Keratinocyte (primary cell): ENCODE measurements around the gene EXOC3L1. TPM values are rescaled to one million over a fixed set of nuclear protein-coding genes. Genes with fewer than 3 reads are reported as not detected.

Experiments
- DNase-seq: peaks from one replicate; pipeline ENCODE4 v3.0.0-alpha.2; 2011; ENCODE audit warnings: low read depth, missing footprints, low spot score
- FAIRE-seq: peaks from 2 replicates; lab custom pipeline; 2011; peaks lifted over from hg19 to GRCh38; lab: Jason Lieb, UNC
- H2AFZ ChIP-seq: 2 replicates; pipeline ENCODE4 v1.6.0; 2012; ENCODE audit warnings: low read length, control low read depth, inconsistent platforms; ENCODE audit not compliant: control insufficient read depth
- H3K27ac ChIP-seq: 2 replicates; pipeline ENCODE4 v1.5.1; 2011; ENCODE audit warnings: low read length; ENCODE audit not compliant: control insufficient read depth, insufficient read depth
- H3K27me3 ChIP-seq: 3 replicates; pipeline ENCODE4 v1.6.0; 2011; ENCODE audit warnings: low read length; ENCODE audit not compliant: control insufficient read depth, insufficient read depth; ENCODE audit errors: extremely low read depth
- H3K36me3 ChIP-seq, 2 experiments: 2 replicates in 1 of 2; 3 replicates in 1 of 2; pipeline ENCODE4 v1.5.1; 2011; ENCODE audit warnings: low read length in 2 of 2, mild to moderate bottlenecking in 1 of 2; ENCODE audit not compliant: control insufficient read depth in 2 of 2, insufficient read depth in 2 of 2; ENCODE audit errors: extremely low read depth in 1 of 2
- H3K4me1 ChIP-seq: 3 replicates; pipeline ENCODE4 v1.5.1; 2011; ENCODE audit warnings: low read length; ENCODE audit not compliant: control insufficient read depth, insufficient read depth; ENCODE audit errors: extremely low read depth
- H3K4me2 ChIP-seq: 3 replicates; pipeline ENCODE4 v1.6.0; 2011; ENCODE audit warnings: low read depth, low read length; ENCODE audit not compliant: control insufficient read depth, insufficient read depth; ENCODE audit errors: extremely low read depth
- H3K4me3 ChIP-seq, 3 experiments: fragments of 200-600 bp in 1 of 3; sonication (generic) in 1 of 3; 2 replicates in 2 of 3; 3 replicates in 1 of 3; pipeline ENCODE4 v1.5.1; 2011 to 2016; ENCODE audit warnings: low read length in 3 of 3, mild to moderate bottlenecking in 3 of 3, control low read depth in 2 of 3, inconsistent platforms in 1 of 3, low read depth in 1 of 3, mixed read lengths in 1 of 3, mixed run types in 1 of 3, moderate library complexity in 1 of 3; ENCODE audit not compliant: control insufficient read depth in 2 of 3, insufficient read depth in 2 of 3; ENCODE audit errors: extremely low read depth in 1 of 3
- H3K79me2 ChIP-seq: 2 replicates; pipeline ENCODE4 v1.6.0; 2012; ENCODE audit warnings: low read length; ENCODE audit not compliant: control insufficient read depth, insufficient read depth
- H3K9ac ChIP-seq: 3 replicates; pipeline ENCODE4 v1.6.0; 2011; ENCODE audit warnings: low read length; ENCODE audit not compliant: control insufficient read depth, insufficient read depth; ENCODE audit errors: extremely low read depth
- H3K9me1 ChIP-seq: 3 replicates; pipeline ENCODE4 v1.6.0; 2011; ENCODE audit warnings: low read length; ENCODE audit not compliant: control insufficient read depth, insufficient read depth; ENCODE audit errors: extremely low read depth
- H3K9me3 ChIP-seq: 2 replicates; pipeline ENCODE4 v1.5.1; 2012; ENCODE audit warnings: low read depth, low read length; ENCODE audit not compliant: control insufficient read depth
- H4K20me1 ChIP-seq: 3 replicates; pipeline ENCODE4 v1.6.0; 2011; ENCODE audit warnings: low read length; ENCODE audit not compliant: control insufficient read depth, insufficient read depth; ENCODE audit errors: extremely low read depth
- EZH2 ChIP-seq: IDR thresholded peaks from one replicate; pipeline ENCODE4 v1.6.1; 2012; ENCODE audit warnings: inconsistent platforms, mild to moderate bottlenecking, low read length, moderate library complexity
- dilution Hi-C: fragments of 300-500 bp; cut with MboI; formaldehyde crosslinking; loops from one replicate; pipeline ENCODE4 v1.7.0; 2020; ENCODE audit warnings: low sequenced_read_pairs; ENCODE audit not compliant: extremely low pct_ligation_motif_present
- polyA plus RNA-seq, 5 experiments: library from polyadenylated mRNA; depleted of rRNA in 3 of 5; stranded (reverse) in 3 of 5; stranded (forward) in 1 of 5; unstranded in 1 of 5; fragments of >200 nt; gene quantifications; 1 replicate in 1 of 5; 2 replicates in 3 of 5; 3 replicates in 1 of 5; pipeline versions ENCODE4 v1.2.1 to v1.2.3, GENCODE V29; 2011 to 2012; ENCODE audit warnings: missing spikeins in 2 of 5, low read depth in 1 of 5, low replicate concordance in 1 of 5
- TF ChIP-seq, protein P1 (sequence below), 3 experiments: IDR thresholded peaks in 1 of 3; conservative IDR thresholded peaks in 1 of 3; optimal IDR thresholded peaks in 1 of 3; 2 replicates in 2 of 3; 3 replicates in 1 of 3; pipeline versions ENCODE3 to v1.5.1; 2011; ENCODE audit warnings: low read length in 3 of 3, mild to moderate bottlenecking in 3 of 3, moderate library complexity in 2 of 3, control low read depth in 1 of 3, inconsistent platforms in 1 of 3; ENCODE audit not compliant: insufficient read depth in 2 of 3; ENCODE audit errors: extremely low read depth in 1 of 3

Gene EXOC3L1
- polyA plus RNA-seq, 1 donor (not counting 4 experiments of a cell fraction or from before 2014, with no cell fraction given): not detected

DNA sequence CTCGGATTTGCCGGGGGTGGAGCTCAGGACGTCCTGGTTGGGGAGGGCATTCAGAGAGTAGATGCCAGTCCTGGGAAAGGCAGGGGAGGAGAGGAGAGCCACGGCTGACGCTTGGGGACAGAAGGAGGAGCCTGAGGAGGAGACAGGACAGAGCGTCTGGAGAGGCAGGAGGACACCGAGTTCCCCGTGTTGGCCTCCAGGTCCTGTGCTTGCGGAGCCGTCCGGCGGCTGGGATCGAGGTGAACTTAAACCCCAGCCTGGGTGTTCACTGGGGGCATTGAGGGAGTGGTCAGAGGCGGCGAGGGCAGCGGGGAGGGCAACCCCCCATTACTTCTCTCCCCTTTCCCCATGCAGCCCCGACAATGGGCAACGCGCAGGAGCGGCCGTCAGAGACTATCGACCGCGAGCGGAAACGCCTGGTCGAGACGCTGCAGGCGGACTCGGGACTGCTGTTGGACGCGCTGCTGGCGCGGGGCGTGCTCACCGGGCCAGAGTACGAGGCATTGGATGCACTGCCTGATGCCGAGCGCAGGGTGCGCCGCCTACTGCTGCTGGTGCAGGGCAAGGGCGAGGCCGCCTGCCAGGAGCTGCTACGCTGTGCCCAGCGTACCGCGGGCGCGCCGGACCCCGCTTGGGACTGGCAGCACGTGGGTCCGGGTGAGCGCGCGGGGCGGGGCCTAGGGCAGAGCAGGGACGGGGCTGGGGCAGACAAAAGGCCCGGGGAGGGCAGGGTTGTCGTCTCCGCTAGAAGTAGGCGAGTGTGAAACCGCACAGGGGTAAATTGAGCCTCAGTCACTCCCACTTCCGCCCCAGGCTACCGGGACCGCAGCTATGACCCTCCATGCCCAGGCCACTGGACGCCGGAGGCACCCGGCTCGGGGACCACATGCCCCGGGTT, 15.9 kb downstream of the EXOC3L1 start:
- DNase-seq: no peak

DNA sequence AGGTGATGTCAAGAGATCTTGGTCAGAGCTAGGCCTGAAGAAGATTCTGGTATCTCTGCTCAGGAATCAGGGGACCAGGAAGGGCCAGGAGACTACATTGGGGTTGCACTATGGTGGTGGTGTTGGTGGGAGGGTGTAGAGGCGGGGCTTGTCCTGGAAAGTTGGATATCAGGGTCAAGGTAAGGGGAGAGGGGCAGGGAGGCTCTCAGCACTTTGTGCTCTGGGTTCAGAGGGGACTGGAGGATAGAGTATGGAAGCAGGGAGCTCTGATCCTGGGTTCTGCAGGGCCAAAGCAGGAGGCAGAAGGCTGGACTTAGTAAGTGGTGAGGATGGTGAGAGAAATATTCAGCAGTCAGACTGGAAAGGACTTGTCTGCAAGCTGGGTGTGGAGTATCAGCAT, 16.6 kb downstream of the EXOC3L1 start:
- Histone ChIP-seq H3K4me3 (peak overlapping the region; percentile 43 to 66 (median 55)), H3K27me3 (no peaks in the 10 kb centered on the region), H3K9me3 (no peaks in the 10 kb centered on the region), H3K36me3 (no peaks in the 10 kb centered on the region), H3K9ac (peak overlapping the region; percentile 66), H3K27ac (no peak overlapping the region), H2AFZ (peak overlapping the region; percentile 71), H3K4me1 (peaks cover 43% of the 10 kb centered on the region), H3K9me1 (no peaks in the 10 kb centered on the region), H3K4me2 (peak overlapping the region; percentile 90), H4K20me1 (no peaks in the 10 kb centered on the region), H3K79me2 (no peaks in the 10 kb centered on the region)
- no peak for FAIRE-seq
- TF ChIP-seq, protein P1, sequence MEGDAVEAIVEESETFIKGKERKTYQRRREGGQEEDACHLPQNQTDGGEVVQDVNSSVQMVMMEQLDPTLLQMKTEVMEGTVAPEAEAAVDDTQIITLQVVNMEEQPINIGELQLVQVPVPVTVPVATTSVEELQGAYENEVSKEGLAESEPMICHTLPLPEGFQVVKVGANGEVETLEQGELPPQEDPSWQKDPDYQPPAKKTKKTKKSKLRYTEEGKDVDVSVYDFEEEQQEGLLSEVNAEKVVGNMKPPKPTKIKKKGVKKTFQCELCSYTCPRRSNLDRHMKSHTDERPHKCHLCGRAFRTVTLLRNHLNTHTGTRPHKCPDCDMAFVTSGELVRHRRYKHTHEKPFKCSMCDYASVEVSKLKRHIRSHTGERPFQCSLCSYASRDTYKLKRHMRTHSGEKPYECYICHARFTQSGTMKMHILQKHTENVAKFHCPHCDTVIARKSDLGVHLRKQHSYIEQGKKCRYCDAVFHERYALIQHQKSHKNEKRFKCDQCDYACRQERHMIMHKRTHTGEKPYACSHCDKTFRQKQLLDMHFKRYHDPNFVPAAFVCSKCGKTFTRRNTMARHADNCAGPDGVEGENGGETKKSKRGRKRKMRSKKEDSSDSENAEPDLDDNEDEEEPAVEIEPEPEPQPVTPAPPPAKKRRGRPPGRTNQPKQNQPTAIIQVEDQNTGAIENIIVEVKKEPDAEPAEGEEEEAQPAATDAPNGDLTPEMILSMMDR (optimal IDR thresholded peaks at IDR 0.05 in 1 of 3, IDR thresholded peaks at IDR 0.05 in 1 of 3, conservative IDR thresholded peaks at IDR 0.05 in 1 of 3; ENCODE audit: extremely low read depth in 1 of 3, insufficient read depth in 2 of 3, low read length in 3 of 3): no peak
- no peak for TF ChIP-seq EZH2
- dilution Hi-C loops: no loop called here
- DNase-seq: no peak

More for the DNA sequence above, 15.9 kb downstream of the EXOC3L1 start:
- H3K9me1 ChIP-seq: no peaks in the 10 kb centered on the region
- no peaks in the 10 kb centered on the region for H3K27me3 ChIP-seq
- peak overlapping the region; percentile 71 for H2AFZ ChIP-seq
- H3K27ac ChIP-seq: peak overlapping the region; percentile 53
- no peaks in the 10 kb centered on the region for H4K20me1 ChIP-seq
- no peaks in the 10 kb centered on the region for H3K9me3 ChIP-seq
- H3K4me2 ChIP-seq: peak overlapping the region; percentile 90
- H3K4me1 ChIP-seq: peaks cover 50% of the 10 kb centered on the region
- H3K36me3 ChIP-seq: no peaks in the 10 kb centered on the region
- dilution Hi-C loops: no loop called here
- H3K4me3 ChIP-seq: peak overlapping the region; percentile 43 to 66 (median 55)
- TF ChIP-seq, protein P1 (optimal IDR thresholded peaks at IDR 0.05 in 1 of 3, IDR thresholded peaks at IDR 0.05 in 1 of 3, conservative IDR thresholded peaks at IDR 0.05 in 1 of 3; ENCODE audit: extremely low read depth in 1 of 3, insufficient read depth in 2 of 3, low read length in 3 of 3): peak in 2 of 3 experiments; percentile 50 to 62
- TF ChIP-seq EZH2: no peak
- FAIRE-seq: no peak
- H3K79me2 ChIP-seq: no peaks in the 10 kb centered on the region
- peak overlapping the region; percentile 66 for H3K9ac ChIP-seq
